Activated T-cell treated with anti-CD3 and anti-CD28 coated beads for 24 hours (primary cell): ENCODE results near the gene SPATA18.
"Not testable (repeated sequence)": the region's sequence is repeated elsewhere in the genome, so short reads cannot be mapped to it uniquely, and the experiment has no call there.

Experiments used
- DNase-seq: peaks from one replicate; pipeline ENCODE4 v3.0.0-alpha.2; 2020; ENCODE audit warnings: low read depth

SPATA18 gene

DNA sequence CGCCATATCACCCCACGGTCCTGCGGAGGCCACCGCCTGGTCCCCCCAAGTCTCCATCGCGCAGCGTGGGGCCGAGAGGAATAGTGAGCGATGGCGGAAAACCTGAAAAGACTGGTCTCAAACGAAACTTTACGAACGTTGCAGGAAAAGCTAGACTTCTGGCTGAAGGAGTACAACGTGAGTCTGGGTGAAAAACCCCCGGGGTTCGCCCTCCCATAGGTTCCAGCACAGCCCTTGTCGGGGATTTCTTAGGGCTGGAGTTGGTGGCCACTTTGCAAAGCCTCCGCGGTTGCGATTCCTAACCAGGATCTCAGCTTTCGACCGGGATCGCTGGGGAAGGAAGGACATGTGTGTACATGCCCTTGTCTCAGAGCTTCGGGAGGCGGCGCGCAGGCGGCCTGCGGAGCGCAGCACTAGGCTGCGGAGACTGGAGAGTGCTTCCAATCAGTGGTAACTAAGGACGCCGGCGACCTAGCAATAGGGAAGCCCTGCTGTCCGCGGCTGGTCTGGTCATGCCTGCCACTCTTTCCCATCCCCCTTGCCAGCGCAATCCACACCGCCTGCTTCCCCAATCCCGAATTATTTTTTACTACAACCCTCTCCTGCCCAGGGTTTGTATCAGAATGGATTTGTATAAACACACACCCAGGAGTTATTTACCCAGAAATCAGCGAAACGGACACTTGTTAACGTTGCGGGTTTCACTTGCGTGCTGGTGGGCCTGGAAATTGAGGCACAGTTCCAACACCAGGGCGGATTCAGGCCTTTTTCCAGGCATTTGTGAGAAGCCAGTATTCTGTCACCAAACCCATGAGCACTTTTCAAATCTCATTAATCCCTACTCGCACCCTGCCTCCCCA, 741 bp downstream of the SPATA18 start:
- no peak for DNase-seq

DNA sequence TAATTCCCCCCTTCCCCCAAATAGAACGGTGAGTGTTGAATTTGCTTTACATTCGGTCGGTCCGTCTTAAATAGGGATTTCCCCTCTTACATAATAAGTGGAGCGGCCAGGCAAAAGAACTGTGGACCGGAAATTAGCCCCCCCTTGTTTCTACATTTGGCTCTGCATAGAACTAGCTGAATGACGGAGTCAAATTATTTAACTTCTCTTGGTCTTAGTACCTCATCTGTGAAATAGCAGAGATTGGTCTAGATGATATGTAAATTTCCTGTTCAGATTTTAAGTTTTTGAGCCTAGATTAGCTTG, 1.3 kb downstream of the SPATA18 start:
- DNase-seq: no peak

DNA sequence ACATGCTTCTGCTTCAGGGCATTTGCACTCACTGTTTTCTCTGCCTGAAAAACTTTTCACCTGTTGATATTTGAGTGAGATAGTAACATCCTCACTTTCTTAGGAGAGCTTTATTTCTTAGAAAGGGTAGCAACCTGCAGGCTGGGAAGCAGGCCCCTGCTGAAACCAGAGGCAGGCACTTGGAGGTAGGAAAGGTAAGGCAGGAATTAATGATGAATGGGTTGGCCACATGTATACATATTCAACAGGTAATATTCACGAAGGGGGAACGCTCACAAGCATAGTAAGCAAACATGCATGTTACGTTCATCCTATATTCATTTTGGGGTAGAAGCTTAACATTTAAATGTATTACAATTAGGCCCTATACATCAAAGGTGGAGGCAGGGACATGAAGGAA, 3.1 kb downstream of the SPATA18 start:
- no peak for DNase-seq

DNA sequence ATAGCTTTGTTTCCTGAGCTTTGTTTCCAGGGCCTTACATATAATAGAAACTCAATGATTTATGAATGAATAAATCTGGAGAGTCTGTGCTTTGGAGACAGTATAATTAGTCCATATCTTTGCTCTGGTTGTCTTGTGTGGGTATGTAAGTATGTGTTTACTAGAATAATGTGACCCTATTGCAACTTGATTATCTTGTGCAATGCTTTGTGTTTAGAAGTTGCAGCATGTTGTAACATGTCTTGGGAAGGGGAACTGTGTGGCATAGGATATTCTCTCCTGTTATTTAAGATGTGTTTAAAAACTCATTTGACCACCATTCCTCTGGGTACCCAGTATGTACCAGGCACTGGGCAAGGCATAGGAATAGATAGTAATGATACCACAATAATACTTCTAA, 6.1 kb downstream of the SPATA18 start:
- DNase-seq: no peak

DNA sequence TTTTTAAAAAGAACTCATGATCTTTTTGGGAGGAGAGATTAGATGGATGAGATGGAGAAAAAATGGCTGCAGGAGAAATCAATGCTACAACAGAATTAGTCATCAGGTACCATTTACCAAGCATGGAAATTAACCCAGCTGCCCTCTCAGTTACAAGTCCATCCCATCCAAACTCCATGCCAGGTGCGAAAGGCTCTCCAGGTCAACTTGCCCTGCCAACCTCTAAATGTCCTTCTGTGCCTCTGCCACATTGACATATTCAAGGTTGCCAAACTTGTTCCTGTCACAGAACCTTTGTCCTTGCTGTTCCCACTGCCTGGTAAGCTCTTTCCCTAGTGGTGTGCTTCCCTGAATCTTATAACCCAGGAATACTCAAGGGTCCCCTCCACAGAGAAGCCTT, 7.2 kb downstream of the SPATA18 start:
- no peak for DNase-seq

DNA sequence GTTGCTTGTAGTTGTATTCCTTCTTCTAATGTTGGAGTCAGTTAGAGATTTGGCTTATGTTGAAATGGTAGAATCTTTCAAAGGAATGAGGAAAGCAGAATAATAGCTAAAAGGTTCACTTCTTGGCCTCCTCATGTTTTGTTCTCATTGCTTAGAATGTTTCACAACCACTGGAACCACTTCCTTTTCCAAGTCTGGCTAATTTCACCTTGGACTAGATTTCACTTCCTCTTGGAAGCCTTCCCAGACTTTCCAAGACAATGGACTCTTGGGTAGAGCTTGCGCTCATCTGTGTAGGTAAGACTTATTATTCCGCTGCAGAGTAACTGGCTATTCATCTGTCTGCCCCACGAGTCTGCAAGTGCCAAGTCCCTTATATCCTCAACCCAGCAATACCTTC, 8.3 kb downstream of the SPATA18 start:
- DNase-seq: no peak

DNA sequence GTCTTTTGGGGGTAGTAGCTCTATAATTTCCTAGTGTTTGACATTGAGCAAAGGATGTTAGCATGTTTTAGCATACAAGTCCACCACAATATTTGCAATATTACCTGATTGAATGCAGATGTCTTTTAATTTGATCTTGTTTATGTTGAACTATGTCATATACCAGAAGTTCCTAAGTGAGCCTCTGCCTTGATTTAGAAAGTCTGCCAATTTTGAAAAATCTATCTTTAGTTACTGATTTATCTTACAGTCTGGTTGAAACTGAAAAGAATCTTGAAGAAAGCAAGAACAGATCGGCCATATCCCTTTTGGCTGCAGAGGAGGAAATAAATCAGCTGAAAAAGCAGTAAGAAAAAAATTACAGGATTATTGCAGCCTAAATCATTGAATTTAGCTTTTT, 18.5 kb downstream of the SPATA18 start:
- no peak for DNase-seq

DNA sequence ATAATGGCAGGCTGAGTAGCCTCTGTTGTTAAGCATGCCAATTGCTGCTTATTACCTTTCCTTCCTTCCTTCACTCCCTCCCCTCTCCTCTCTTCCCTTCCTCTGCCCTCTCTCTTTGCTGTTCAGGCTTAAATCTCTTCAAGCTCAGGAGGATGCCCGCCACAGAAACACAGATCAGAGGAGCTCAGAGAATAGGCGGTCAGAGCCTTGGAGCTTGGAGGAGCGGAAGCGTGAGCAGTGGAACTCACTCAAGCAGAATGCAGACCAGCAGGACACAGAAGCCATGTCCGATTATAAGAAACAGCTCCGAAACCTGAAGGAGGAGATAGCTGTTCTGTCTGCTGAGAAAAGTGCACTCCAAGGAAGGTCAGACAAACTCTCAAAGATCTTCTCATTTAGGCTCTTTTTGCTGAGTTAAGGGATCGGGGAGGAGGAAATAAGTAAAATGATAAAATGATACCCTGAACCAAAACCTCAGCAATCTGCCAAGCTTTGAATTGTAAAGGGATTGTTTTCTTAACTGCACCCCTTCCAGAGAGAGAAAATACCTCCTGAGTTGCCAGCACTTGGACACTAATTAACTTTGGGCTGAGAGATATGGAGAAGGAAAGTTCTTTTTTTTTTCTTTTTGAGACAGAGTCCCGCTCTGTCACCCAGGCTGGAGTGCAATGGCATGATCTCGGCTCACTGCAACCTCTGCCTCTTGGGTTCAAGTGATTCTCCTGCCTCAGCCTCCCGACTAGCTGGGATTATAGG, 20.9 kb downstream of the SPATA18 start:
- DNase-seq: no peak

DNA sequence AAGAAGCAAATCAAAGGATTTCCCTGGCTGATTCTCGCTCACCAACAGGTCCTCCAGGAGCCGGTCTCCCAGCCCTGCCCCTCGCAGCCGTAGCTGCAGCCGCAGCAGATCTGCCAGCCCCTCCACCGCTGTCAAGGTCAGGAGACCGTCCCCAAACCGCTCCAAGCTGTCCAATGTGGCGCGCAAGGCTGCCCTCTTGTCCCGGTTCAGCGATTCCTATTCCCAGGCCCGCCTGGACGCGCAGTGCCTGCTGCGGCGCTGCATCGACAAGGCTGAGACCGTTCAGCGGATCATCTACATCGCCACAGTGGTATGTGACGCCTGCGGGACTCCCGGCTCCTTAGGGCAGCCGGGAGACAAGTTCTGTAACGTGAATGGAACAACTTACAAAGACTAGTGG, 25.6 kb downstream of the SPATA18 start:
- DNase-seq: no peak

DNA sequence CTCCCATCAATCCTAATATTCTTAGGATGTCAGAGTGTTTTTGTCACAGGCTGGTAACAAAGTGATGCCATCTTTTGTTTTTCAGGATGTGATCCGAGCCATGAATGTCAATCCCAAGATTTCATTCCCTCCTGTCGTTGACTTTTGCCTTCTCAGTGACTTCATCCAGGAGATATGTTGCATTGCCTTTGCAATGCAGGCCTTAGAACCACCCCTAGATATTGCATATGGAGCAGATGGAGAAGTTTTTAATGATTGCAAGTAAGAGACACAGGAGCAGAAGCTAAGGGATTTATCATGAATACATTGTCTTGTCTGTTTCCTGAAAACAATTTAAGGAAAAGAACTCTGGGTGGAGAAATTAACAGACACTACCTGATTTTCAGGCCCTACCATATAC, 28.6 kb downstream of the SPATA18 start:
- no peak for DNase-seq

DNA sequence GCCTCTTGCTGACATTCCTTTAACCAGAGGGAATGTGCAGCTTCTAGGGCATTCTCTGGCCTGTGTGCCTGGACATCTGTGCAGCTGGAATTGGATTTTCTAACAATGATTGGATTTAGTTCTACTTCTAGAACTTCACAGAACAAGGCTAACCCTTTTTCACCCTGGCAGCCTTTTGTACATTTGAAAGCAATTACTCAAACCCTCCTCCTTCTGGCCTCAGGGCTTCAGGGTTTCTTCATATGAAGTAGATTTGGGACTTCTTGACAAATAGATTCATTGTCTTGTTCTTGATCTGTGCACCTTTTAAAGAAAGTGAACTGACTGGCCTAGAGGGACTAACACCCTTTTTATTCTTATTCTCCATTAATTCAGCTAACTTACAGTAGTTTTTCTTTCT, 30.1 kb downstream of the SPATA18 start:
- DNase-seq: no peak

DNA sequence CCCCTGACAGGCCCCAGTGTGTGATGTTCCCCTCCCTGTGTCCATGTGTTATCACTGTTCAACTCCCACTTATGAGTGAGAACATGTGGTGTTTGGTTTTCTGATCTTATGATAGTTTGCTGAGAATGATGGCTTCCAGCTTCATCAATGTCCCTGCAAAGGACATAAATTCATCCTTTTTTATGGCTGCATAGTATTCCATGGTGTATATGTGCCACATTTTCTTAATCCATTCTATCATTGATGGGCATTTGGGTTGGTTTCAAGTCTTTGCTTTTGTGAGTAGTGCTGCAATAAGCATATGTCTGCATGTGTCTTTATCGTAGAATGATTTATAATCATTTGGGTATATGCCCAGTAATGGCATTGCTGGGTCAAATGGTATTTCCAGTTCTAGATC, 35.3 kb downstream of the SPATA18 start:
- not testable (repeated sequence) for DNase-seq

DNA sequence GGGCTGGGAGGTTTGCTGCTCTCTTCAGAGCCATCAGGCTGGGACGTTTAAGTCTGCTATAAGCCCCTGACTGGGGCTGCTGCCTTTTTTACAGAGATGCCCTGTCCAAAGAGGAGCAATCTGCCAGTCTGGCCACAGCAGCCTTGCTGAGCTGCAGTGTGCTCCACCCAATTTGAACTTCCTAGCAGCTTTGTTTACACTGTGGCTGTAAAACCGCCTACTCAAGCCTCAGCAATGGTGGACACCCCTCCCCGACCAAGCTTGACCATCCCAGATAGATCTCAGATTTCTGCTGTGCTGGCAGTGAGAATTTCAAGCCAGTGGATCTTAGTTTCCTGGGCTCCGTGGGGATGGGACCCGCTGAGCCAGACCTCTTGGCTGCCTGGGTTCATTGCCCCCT, 40.7 kb downstream of the SPATA18 start:
- no peak for DNase-seq

DNA sequence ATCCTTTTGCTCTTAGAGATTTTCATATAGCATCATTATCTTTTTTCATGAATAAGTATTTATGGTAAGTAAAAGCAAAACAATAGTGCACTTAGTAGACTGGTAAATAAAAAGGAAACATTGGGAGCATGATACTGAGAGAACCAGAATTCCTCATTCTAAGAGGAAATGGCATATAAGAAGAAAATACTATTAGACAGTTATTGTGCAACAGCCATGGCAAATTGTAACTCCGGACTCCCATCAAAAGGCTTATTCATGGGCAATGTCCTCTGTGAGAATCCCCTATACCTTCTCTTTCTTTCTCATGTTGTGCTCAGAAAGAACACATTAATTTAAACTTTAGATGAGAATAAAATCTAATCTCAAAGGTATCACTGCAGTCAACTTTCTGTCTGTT, 42.4 kb downstream of the SPATA18 start:
- no peak for DNase-seq

DNA sequence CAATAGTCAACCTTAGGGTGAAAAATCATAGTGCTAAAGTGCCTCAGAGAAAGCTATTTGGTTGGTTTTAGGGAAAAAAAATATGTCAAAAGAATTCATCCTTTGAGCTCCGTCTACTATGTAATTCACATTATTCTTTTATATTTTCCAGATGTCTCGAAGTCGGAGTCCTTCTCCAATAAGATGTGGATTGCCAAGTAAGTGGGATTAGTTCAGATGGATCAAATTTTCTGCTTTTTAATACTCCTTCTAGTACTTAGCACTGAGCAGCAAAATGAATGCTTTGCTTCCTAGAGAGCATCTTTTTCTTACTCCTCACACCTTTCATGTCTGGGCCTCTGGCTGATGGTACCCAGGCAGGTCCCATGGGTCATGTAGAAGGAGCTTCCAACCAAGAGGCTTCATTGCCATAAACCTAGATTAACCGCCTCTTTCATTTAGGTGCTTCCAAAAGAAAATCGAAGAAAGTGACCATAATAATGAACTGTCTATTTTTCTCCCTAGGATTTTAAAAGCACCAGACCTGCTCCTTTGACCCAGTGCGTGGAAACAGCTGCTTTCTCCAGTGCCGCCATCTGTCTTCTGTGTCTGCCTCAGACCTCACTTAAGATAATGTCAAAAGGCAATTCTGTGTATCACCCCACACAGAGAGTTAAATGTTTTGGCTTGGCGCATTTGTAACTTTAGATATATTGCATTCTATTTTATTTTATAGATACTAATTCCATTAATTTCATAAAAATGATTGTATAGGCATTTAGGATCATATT, 43.5 kb downstream of the SPATA18 start:
- DNase-seq: no peak

DNA sequence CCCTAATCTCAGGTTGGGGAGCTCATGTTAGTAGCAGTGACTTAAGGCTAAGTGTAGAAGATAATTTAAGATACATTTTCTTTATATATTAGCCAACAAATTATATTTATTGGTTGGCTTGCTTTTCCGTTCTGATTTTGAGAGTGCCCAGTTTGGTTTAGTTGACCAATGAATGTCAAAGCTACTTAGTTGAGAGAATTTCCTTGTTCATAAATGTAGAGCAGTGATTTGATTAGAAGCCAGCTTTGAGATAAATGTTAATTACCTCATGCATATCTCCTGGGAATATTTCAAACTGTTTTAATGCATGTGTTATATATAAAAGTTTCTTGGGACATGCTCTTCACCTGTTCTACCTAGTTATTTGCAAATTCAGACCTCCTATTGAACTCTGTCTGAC, 44.3 kb downstream of the SPATA18 start:
- DNase-seq: no peak

DNA sequence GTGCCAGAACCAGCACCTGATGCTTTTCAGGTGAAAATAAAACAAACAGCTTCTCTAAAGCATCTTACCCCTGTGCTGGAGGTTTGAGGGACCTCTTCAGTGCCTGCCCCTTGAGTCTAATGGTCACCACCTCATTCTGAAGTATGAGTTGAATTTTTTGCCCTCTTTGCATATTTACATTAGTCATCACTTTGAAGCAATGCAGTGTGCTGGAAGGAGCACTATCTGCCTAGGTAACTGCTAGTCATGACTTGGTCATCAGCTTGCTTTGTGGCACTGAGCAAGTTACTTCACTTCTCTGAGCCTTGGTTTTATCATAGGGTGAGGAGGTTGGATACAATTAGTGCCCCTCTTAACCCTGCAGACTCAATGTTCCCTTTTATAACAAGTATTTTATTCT, 44.9 kb downstream of the SPATA18 start:
- DNase-seq: no peak

DNA sequence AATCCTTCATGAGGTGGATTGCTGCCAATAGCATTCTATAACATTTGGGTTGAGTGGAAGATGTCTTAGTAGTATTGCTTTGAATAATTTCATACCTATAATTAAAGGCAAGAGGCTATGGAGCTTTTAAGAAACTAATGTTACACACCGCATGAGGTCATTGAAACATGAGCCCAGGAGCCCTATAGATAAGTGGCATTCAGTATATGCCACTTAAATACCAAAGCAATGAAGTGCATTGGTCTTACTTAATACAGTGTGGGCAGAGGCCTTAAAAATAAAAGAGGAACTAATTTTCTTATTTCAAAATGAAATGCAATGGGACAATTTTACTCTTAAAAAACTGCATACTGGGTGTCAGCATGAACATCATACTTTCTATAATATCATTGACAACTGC, 47.5 kb downstream of the SPATA18 start:
- no peak for DNase-seq

DNA sequence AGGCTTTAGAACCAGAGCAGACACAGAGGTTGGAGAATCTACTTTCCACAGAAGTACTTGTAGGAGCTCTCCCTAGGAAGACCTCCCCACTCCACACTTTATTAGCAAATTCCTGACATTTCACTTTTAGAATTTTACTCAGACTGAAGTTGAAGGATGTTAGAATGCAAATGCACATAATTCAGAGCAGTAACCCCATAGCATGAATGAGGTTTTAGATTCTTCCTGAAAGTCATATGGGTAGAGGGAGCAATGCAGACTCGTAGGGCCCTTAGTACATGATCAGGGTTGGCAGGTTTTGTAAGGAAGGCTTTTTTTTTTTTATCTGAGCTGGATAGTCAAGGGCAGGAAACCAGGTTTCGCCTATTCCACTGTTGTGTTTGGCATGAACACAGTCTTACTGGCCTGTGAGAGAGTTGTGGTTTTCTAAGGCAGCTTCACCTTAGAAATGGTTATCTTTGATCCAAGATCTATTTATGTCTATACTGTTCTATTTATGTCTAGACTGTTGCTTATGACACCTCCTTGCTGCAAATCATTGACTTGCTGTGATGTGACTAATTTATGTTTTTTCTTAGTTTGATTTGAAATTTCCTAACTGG, 48.9 kb downstream of the SPATA18 start:
- DNase-seq: no peak

DNA sequence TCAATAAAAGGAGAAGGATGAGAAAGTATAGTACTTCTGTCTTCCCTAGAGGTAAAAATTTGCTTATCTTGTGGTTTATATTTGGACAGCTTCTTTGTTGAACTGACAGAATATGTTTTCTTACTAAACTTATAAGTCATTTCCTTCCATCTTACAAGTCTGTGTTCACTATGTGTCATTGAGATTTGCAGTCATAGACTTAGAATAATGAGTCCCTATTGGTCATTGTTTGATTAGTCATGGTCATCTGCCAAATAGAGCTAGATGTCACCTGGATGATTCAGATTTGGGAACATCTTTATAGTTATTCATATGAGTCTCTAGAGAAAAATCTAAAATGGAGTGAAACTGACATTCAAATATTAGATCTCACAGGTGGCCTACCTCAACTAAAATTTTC, 51.5 kb downstream of the SPATA18 start:
- no peak for DNase-seq

DNA sequence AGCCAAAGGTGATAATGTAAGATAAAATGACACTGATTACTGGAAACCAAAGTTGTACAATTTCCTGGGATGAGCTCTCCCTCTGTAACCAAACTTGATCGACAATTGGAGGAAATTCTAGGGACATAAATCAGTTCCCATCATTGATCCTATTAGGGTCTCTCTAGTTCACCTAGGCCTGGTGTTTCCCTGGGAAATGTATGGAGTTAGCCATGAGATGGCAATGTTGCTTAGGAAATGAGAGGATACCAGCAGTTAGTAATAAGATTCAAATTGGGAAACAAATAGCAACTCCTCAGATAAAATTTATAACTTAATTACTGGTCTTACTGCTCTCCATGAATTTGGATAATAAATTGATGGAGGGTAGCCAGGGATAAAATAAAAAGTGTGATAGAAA, 52.2 kb downstream of the SPATA18 start:
- DNase-seq: no peak

DNA sequence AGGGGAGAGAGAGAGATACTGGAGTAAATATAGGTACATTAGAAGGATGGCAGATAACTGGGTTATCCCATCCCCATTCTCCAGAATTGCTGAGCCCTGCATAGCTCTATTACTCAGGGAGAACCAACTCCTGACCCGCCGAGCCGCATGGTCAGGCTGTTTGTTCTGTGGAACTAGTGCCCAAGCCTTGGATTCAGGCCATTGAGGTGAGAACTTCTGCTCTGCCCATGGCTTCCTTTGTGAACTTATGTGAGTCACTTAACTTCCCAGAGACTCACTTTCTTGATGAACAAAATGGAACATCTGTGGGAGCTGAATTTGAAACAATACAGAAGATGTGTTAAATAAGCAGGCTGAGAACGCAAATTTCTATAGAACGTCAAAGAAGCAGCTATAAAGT, 54.2 kb downstream of the SPATA18 start:
- no peak for DNase-seq

DNA sequence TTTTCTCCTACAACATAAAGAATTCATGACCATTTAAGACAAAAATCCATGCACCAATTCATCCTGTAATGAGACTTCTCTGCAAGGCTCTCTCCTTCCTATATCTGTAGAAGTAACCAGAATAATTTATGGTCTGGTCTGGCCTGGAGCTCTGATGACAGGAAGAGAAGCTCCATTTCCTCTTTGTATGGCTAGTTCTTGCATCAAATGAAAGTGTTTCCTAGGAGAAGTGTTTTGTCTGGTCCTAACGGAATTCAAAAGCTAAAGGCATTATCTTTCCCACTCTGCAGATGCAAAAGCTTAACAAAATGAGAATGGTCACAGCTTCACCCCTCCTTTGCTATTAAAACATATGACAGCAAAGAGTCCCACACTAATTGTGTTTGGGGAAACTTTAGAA, 55.1 kb downstream of the SPATA18 start:
- no peak for DNase-seq
